HG02678 (cell line): Measurements from ENCODE around the gene GPSM1.
A peak's percentile ranks its signal among the peaks of the same experiment; 100 is the strongest.

ENCODE experiments used
- ATAC-seq: cut with Tn5 transposase; IDR thresholded peaks from one replicate; pipeline ENCODE4 v1.9.1; 2021; ENCODE audit warnings: mild to moderate bottlenecking, moderate library complexity; ENCODE audit not compliant: unreplicated experiment

The GPSM1 gene

DNA sequence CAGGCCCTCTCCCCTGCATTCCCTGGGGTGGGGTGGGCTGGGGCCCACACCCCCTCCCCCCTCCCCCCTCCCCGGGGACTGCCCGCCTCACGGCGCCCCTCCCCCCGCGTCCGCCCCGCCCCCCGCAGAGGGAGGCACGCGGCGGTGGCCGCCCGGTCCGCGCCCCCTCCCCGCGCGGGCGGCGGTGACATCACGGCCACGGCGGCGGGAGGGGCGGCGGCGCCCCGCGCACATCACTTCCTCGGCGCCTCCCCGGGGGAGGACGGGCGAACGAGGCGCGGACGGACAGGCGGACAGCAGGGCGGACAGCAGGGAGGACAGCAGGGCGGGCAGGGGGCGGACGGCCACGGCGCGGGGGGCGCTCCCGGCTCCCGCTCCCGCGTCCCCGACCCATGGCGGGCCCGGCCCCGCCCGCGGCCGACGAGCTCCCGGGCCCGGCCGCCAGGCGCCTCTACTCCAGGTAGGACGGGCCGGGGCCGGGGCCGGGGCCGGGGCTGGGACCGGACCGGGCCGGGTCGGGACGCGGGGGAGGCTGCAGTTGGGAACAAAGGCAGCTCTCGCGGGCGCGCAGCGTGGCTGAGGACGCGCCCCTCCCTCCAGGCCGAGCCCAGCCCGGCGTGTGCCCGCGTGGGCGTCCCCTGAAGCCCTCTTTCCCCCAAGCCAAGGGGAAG lies at the start of gene GPSM1:
Gene GPSM1, plus strand, starts transcription at position 236 of the 671 bp plus-strand sequence. Its CDS starts 157 bp downstream, at position 393.
- ATAC-seq, result no peak

- no peak for ATAC-seq
These were observed 49.6 kb upstream of the GPSM1 start for GRCh38 chr9:136277746-136278145.

DNA sequence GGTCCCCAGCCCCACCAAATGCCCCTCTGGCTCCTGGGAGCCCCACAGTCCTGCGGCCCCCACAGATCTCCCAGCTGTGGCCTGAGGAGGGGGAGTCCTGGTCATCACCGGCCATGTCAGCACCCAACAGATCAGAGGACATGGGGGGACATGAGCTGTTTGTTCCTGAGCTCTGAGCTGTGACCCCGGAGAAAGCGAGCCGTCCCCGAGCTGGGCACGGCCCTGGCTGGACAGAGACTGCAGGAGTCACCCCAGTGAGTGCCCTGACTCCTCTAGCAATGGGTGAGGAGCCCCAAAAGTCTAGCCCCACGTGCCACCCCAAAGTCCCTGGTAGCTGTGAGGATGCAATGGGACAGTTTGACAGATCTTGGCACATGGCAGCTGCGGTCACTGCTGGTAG lies 49.1 kb upstream of the GPSM1 start:
- no peak for ATAC-seq

DNA sequence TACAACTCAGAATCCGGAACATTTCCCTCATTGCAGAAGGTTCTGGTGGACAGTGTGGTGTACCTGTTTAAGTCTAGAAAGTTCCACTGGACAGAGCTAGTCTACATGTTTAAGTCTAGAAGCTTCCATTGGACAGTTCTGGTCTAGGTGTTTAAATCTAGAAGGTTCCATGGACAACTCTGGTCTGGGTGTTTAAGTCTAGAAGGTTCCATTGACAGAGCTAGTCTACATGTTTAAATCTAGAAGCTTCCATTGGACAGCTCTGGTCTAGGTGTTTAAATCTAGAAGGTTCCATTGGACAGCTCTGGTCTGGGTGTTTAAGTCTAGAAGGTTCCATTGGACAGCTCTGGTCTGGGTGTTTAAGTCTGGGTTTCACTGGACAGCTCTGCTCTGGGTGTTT lies 48.4 kb upstream of the GPSM1 start:
- ATAC-seq, result no peak

DNA sequence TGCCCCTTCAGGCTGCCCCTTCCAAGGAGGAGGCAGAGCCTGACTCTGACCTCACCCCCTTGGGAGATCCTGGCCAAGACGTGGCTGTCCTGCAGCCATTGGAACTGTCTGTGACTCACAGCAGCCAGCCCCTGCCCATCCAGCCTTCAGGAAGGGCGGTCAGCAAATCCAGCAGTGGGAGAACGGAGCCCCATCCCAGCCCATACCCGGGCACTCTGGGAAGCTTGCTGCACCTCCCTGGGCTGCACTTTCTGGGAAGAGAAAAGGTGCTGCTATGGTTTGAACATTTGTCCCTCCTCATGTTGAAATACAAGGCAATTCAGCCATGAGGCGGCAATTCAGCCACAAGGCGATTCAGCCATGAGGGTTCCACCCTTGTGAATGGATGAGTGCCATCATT lies 47.9 kb upstream of the GPSM1 start:
- ATAC-seq, result no peak

DNA sequence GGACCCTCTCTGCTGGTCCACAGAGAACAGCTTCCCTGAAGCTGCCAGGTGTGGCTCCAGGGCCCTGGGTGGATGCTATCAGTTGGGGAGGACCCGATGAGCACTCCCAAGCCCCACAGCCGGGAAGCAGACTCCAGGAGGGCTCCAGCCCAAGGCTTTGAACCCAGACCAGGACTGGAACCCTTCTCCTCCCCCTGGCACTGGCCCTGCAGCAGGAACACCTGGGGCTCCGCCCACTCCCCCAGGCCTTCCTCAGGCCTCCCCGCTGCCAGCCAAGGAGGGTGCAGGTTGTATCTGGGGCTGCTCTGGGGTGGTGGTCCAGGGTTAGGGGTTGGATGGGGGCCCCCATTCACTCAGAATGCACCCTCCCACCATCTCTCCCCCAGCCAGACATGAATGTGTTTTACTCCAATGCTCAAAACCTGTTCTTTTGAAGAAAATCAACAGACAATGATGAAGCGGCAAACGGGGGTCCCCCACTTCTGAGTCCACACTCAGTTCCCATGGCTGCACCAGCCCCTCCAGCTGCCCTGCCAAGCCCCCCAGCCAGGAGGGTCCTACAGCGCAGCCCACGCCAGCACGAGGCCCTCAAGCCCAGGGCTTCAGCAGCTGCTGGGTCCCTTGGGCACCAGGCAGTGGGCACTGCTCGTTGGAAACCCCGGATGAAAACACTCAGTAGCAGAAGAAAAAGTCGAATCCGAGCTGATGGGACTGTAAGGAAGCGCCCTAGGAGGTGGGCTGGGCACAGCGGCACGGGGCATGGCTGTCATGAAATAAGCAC lies 46.6 kb upstream of the GPSM1 start:
- no peak for ATAC-seq

DNA sequence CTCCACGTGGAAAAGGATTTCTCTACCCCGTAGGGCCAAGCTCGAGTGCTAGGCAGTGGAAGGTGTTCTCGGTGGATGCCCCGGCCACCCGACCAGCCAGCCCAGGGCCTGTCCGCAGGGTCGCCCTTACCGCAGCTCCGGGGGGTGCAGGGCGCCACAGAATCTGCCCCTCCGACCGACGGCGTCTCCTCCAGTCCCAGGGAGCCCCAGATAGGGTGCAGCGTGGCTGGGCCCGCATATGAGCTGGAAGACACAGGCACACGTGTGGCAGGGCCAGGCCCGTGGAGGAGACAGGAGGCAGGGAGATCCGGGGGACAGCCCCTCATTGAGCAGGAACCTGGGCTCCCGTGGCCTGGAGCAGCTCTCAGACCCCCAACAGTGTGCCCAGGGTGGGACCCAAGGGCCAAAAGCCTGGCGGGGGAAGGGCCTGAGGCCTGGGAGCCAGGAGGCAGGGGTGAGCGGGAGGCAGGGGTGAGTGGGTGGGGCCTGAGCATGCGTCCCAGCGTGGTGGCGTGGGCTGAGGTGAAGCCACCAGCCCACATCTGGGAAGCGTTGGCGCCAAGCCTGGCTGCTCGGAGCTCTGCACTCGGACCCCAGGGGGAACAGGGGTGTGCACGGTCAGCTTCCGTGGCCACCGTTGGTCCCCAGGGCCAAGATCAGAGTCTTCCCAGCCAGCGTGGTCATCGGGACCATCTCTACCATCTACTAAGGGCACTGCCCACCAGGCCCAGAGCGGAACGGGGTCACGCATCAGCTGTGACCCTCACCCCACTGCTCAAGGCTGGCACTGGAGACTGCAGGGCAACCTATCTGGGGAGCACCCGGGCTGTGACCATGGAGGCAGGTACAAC lies 45.7 kb upstream of the GPSM1 start:
- no peak for ATAC-seq

DNA sequence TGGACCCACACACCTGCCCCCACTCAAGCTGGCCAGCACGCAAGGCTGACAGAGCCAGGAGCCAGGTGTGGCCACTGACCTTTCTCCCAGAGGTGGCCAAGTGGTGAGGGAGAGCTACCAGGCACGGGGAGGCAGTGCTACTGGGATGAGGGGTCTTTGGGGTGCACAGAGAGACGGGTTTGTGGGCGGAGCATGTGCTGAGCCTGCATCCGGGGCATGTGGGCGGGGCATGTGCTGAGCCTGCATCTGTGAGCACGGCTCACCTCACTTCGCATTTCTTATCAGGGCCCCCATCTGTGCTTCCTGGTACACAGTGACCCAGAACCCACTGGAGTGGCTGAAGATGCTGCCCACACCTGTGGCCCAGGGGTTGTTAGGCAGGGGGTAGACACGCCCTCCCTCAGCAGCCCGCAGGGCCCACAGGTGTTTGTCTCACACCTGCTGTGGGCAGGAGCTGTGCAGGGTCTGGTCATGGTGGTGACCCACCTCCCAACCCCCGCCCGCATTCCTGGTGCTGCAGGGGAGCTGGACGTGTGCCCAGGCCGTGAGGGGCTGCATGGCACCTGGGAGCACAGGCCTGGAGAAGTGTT lies 45.0 kb upstream of the GPSM1 start:
- no peak for ATAC-seq

DNA sequence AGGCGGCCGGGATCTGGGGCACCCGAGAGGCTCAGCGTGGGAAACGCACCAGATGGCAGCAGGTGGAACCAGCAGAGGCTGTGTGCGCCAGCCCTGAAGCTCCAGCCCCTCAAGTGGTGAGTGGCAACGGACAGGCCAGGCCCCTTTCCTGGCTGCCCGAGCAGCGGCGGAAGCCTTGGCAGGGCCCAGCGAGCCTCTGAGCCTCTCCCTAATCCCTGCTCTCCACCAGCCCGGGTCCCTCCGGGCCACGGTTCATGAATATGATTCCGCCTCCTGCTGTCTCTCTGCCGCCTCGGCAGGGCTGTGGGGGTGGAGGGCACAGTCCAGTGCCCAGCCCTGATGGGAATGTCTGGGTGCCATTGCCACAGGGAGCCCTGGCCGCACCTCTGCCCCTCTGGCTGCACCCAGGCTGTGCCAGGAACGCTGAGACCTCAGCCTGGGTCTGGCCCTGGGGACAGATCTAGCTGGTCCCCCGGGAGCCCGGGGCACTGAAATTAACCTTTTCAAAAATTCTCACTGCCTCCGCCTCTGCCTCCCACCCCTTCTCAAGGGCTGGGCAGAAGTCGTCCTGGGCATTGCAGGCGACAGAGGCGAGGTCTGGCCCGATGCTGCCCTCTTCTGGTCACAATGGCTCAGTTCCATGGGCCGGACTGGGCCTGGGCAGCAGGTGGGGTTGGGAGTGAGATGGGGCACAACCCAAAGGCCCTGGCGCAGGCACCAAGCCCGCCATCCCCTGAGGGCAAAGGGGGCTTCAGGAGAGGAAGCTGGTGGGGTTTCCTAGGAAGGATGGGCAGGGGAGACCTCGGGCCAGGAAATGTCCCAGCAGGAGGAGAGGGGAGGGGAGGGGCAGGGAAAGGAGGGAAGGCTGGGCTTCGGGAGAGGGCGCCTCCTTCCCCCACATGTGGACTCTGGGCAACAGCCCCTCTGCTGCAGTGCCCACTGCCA lies 43.8 kb upstream of the GPSM1 start:
- ATAC-seq, result peak; percentile 83

DNA sequence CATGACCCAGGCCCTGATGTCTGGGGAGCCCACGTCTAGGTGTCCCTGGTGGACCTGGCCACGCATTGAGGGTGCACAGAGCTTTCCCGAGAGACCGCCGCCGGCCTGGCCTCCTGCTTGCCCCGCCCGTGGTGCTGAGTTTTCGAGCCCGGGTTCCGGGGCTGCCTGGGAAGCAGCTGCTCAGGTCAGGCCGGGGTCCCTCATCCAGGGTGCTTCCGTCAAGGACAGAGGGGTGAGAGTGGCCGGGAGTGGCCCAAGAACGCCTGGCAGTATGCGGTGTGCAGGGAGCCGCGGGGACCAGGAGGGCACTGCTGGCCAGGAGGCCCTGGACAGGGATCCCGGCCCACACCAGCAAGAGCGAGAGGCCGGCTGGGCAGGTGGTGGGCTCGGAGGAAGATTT lies 43.0 kb upstream of the GPSM1 start:
- no peak for ATAC-seq

DNA sequence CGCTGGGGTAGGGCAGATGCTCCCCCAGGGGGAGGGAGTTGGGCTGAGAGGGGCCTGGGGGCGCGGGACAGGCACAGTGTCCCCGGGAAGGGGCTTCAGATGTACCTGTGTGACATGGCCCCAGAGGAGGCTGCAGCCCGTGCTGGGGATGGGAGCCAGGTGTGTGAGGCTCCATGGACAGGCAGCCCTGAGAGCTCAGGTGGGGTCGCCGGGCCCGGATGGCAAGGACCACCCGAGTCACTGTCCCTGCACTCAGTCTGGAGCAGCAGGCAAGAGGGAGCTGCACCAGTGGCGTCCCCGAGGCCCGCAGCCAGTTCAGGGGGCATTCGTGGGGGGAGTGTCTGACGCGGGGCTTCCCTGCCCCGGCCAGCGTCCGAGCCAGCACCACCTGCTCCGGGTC lies 42.4 kb upstream of the GPSM1 start:
- ATAC-seq, result no peak

DNA sequence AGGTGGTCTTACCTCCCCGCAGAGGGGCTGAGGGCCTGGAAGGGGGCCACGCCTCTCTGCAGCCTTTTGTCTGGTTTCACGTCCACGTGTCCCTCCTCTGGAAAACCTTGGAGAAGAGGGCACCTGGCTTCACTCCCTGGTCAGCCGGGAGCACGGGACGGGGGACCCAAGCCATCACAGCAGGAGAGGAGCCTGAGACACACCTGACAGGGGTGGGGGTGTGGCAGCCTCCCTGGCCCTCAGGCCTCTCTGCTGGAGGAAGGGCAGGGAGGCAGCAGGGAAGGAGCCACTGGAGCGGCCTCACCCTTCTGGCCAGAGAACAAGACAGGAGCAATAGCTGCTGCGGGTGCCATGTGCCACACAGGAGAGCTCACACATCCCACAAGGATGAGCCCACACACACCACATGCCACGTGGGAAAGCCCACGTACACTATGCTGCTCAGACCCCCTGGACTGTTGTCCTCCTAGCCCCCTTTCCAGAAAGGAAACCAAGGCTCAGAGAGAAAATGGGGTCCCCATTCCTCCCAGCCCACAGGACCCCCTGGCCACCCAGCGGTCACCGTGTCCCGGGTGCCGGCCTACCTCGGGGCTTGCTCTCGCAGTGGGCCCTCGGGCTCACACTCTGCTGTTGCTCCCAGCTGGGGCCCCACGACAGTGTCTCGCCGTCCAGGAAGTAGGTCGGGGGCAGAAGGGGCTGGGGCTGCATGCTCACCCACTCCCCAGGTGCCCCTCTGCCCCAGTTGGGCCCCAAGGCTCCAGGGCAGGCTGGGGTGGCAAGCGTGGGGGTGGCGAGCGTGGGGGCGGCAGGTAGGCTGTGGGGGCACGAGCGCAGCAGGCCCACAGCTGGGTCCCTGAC lies 41.6 kb upstream of the GPSM1 start:
- no peak for ATAC-seq

GRCh38 chr9:136286359-136286986 lies 40.9 kb upstream of the GPSM1 start:
- no peak for ATAC-seq

DNA sequence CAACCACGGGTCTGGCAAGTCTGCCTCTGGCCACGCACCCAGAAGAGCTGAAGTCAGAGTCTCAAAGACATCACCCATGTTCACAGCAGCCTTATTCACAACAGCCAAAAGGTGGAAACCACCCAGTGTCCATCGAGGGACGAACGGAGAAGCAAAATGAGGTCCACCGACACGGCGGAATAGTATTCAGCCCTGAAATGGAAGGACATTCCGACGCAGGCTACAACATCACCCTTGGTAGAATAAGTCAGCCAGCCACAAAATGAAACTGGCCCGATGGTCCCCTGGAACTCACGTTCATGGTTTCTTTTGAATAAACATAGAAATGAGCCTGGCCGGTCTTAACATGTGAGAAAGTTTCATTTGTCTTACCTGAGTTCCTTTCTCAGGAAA lies 40.4 kb upstream of the GPSM1 start:
- ATAC-seq, result no peak

GRCh38 chr9:136287960-136288753 lies 39.2 kb upstream of the GPSM1 start:
- ATAC-seq, result no peak

- no peak for ATAC-seq
These were observed 37.5 kb upstream of the GPSM1 start for GRCh38 chr9:136289651-136290507.

GRCh38 chr9:136290508-136291000 lies 36.8 kb upstream of the GPSM1 start:
- ATAC-seq, result no peak
